Endodermal cell (in vitro differentiated cells): ENCODE measurements around the gene NPAS3. TPM values are rescaled to one million over a fixed set of nuclear protein-coding genes. Genes with fewer than 3 reads are reported as not detected.

Experiments
- DNase-seq: peaks from one replicate; pipeline ENCODE4 v3.0.0-alpha.2; 2017
- H3K27ac ChIP-seq: 2 replicates; pipeline ENCODE4 v1.5.1; 2013; ENCODE audit warnings: mild to moderate bottlenecking, low read depth, low read length, moderate library complexity
- H3K27me3 ChIP-seq: 2 replicates; pipeline ENCODE4 v1.6.1; 2013; ENCODE audit warnings: mild to moderate bottlenecking, low read length, moderate library complexity; ENCODE audit not compliant: insufficient read depth, control insufficient read depth, poor library complexity, severe bottlenecking
- H3K36me3 ChIP-seq: 2 replicates; pipeline ENCODE4 v1.7.0; 2013; ENCODE audit warnings: mild to moderate bottlenecking, low read length, moderate library complexity; ENCODE audit not compliant: control insufficient read depth, insufficient read depth
- H3K4me1 ChIP-seq: one replicate; pipeline ENCODE4 v1.7.0; 2013; ENCODE audit warnings: low read length; ENCODE audit not compliant: control insufficient read depth, insufficient read depth
- H3K4me3 ChIP-seq: 2 replicates; pipeline ENCODE4 v1.5.1; 2013; ENCODE audit warnings: mild to moderate bottlenecking, low read length, moderate library complexity
- H3K9ac ChIP-seq: 2 replicates; pipeline ENCODE4 v1.6.1; 2013; ENCODE audit warnings: mild to moderate bottlenecking, low read length, moderate library complexity; ENCODE audit not compliant: poor library complexity, severe bottlenecking; ENCODE audit errors: extremely low read depth
- H3K9me3 ChIP-seq: 2 replicates; pipeline ENCODE4 v1.6.1; 2013; ENCODE audit warnings: mild to moderate bottlenecking, low read length, moderate library complexity; ENCODE audit not compliant: control insufficient read depth
- H3K27ac Mint-ChIP-seq: 2 replicates; pipeline ENCODE4 v1.8.0; 2020; ENCODE audit warnings: mixed read lengths
- H3K27me3 Mint-ChIP-seq: 2 replicates; pipeline ENCODE4 v1.8.0; 2021; ENCODE audit warnings: mild to moderate bottlenecking, mixed read lengths; ENCODE audit not compliant: insufficient read depth
- H3K36me3 Mint-ChIP-seq: 2 replicates; pipeline ENCODE4 v1.8.0; 2020; ENCODE audit warnings: low read depth, mixed read lengths
- H3K4me1 Mint-ChIP-seq: 2 replicates; pipeline ENCODE4 v1.8.0; 2020; ENCODE audit warnings: mixed read lengths
- H3K4me3 Mint-ChIP-seq: 2 replicates; pipeline ENCODE4 v1.8.0; 2020; ENCODE audit warnings: mild to moderate bottlenecking, moderate library complexity, mixed read lengths
- H3K9me3 Mint-ChIP-seq: 2 replicates; pipeline ENCODE4 v1.8.0; 2020; ENCODE audit warnings: mild to moderate bottlenecking, mixed read lengths
- CTCF ChIP-seq: fragments of 200-600 bp; sonication (generic); conservative IDR thresholded peaks from 2 replicates; pipeline ENCODE4 v1.5.0; 2021; ENCODE audit warnings: antibody characterized with exemption, mild to moderate bottlenecking
- WGBS, 2 experiments: methylation state at CpG; one replicate each; pipeline versions ENCODE4 v1.1.5 to v1.1.7; 2013; ENCODE audit warnings: missing lambda C conversion rate in 2 of 2, mixed read lengths in 1 of 2; ENCODE audit not compliant: insufficient coverage in 1 of 2, insufficient read length in 1 of 2; 5-methylcytosine and 5-hydroxymethylcytosine counted together
- total RNA-seq, 2 donors: library from RNA; stranded (reverse); fragmentation: NEBNext Ultra II Directional in 1 of 2; extraction: Animal tissue kit (Norgen Biotek cat#: 25700) in 1 of 2; gene quantifications; 2 replicates in 1 of 2; 3 replicates in 1 of 2; pipeline ENCODE4 v1.2.1, GENCODE V29; 2021

NPAS3 gene
- total RNA-seq, 2 donors from 2014 or later: 1.4 to 1.6 TPM

GRCh38 chr14:33347796-33348195, 409.1 kb downstream of the NPAS3 start:
- no peaks in the 10 kb centered on the region for H3K9me3 ChIP-seq
- no peaks in the 10 kb centered on the region for H3K4me1 ChIP-seq
- Mint-ChIP-seq H3K9me3 (no peaks in the 10 kb centered on the region), H3K4me3 (no peak overlapping the region), H3K27me3 (no peaks in the 10 kb centered on the region), H3K4me1 (peaks cover 6% of the 10 kb centered on the region), H3K36me3 (no peaks in the 10 kb centered on the region), H3K27ac (no peak overlapping the region)
- H3K27ac ChIP-seq: no peak overlapping the region
- TF ChIP-seq CTCF: no peak
- no peaks in the 10 kb centered on the region for H3K27me3 ChIP-seq
- no peak overlapping the region for H3K9ac ChIP-seq
- no peak overlapping the region for H3K4me3 ChIP-seq
- no peak for DNase-seq
- no peaks in the 10 kb centered on the region for H3K36me3 ChIP-seq
- 100% methylated on average over 1 of the region's 1 CpG; no CpG with 5 or more reads in 1 of the 2 experiments for WGBS, 2 experiments

- H3K36me3 ChIP-seq: no peaks in the 10 kb centered on the region
- no peak for DNase-seq
- Mint-ChIP-seq H3K4me3 (no peak overlapping the region), H3K36me3 (no peaks in the 10 kb centered on the region), H3K27ac (no peak overlapping the region), H3K4me1 (no peaks in the 10 kb centered on the region), H3K9me3 (no peaks in the 10 kb centered on the region), H3K27me3 (no peaks in the 10 kb centered on the region)
- TF ChIP-seq CTCF: no peak
- no peak overlapping the region for H3K4me3 ChIP-seq
- no peaks in the 10 kb centered on the region for H3K27me3 ChIP-seq
- H3K9ac ChIP-seq: no peak overlapping the region
- H3K27ac ChIP-seq: no peak overlapping the region
- H3K9me3 ChIP-seq: no peaks in the 10 kb centered on the region
- no peaks in the 10 kb centered on the region for H3K4me1 ChIP-seq
- WGBS, 2 experiments: 93 to 100% methylated on average over 2 to 4 of the region's 4 CpGs
Observed at GRCh38 chr14:33348510-33348909, 409.8 kb downstream of the NPAS3 start.

- H3K4me1 Mint-ChIP-seq: no peaks in the 10 kb centered on the region
- no peak for TF ChIP-seq CTCF
- H3K4me1 ChIP-seq: no peaks in the 10 kb centered on the region
- H3K36me3 Mint-ChIP-seq: no peaks in the 10 kb centered on the region
- H3K27ac ChIP-seq: no peak overlapping the region
- H3K36me3 ChIP-seq: no peaks in the 10 kb centered on the region
- peaks cover 2% of the 10 kb centered on the region for H3K27me3 Mint-ChIP-seq
- no peaks in the 10 kb centered on the region for H3K27me3 ChIP-seq
- H3K27ac Mint-ChIP-seq: no peak overlapping the region
- no peaks in the 10 kb centered on the region for H3K9me3 Mint-ChIP-seq
- WGBS, 2 experiments: 95 to 98% methylated on average over 6 to 9 of the region's 10 CpGs
- H3K4me3 Mint-ChIP-seq: no peak overlapping the region
- H3K4me3 ChIP-seq: no peak overlapping the region
- DNase-seq: no peak
- H3K9me3 ChIP-seq: no peaks in the 10 kb centered on the region
- no peak overlapping the region for H3K9ac ChIP-seq
Observed at GRCh38 chr14:33349871-33350270, 411.2 kb downstream of the NPAS3 start.
